Astrocyte (in vitro differentiated cells and primary cell): Measurements from ENCODE around the gene MYH10. TPM values are rescaled to one million over a fixed set of nuclear protein-coding genes. Genes with fewer than 3 reads are reported as not detected.

Experiments used
- DNase-seq: peaks from one replicate; pipeline ENCODE4 v3.0.0-alpha.2; 2010; ENCODE audit warnings: low read depth
- FAIRE-seq: peaks from 2 replicates; lab custom pipeline; 2011; peaks lifted over from hg19 to GRCh38; lab: Jason Lieb, UNC
- H2AFZ ChIP-seq: 2 replicates; pipeline ENCODE4 v1.6.0; 2012; ENCODE audit warnings: low read depth, low read length, inconsistent platforms
- H3K27ac ChIP-seq: 2 replicates; pipeline ENCODE4 v1.5.1; 2011; ENCODE audit warnings: low read depth, low read length, inconsistent platforms
- H3K27me3 ChIP-seq: 2 replicates; pipeline ENCODE4 v1.6.0; 2011; ENCODE audit warnings: low read length, inconsistent platforms; ENCODE audit not compliant: insufficient read depth
- H3K36me3 ChIP-seq: 2 replicates; pipeline ENCODE4 v1.5.1; 2011; ENCODE audit warnings: low read length, inconsistent platforms; ENCODE audit not compliant: insufficient read depth
- H3K4me1 ChIP-seq: 2 replicates; pipeline ENCODE4 v1.5.1; 2011; ENCODE audit warnings: low read length, inconsistent platforms; ENCODE audit not compliant: insufficient read depth
- H3K4me2 ChIP-seq: 2 replicates; pipeline ENCODE4 v1.6.0; 2012; ENCODE audit warnings: low read length, inconsistent platforms
- H3K4me3 ChIP-seq: 2 replicates; pipeline ENCODE4 v1.5.1; 2011; ENCODE audit warnings: low read depth, mild to moderate bottlenecking, low read length, inconsistent platforms; ENCODE audit not compliant: insufficient read depth
- H3K79me2 ChIP-seq: 2 replicates; pipeline ENCODE4 v1.6.0; 2012; ENCODE audit warnings: mild to moderate bottlenecking, low read length, inconsistent platforms; ENCODE audit not compliant: insufficient read depth
- H3K9ac ChIP-seq: 2 replicates; pipeline ENCODE4 v1.6.0; 2012; ENCODE audit warnings: mild to moderate bottlenecking, low read length, inconsistent platforms
- H3K9me3 ChIP-seq: 2 replicates; pipeline ENCODE4 v1.5.1; 2012; ENCODE audit warnings: low read depth, mild to moderate bottlenecking, low read length, inconsistent platforms; ENCODE audit not compliant: insufficient read depth
- H4K20me1 ChIP-seq: 2 replicates; pipeline ENCODE4 v1.6.0; 2012; ENCODE audit warnings: low read length, inconsistent platforms; ENCODE audit not compliant: insufficient read depth
- H3K27ac Mint-ChIP-seq: one replicate; pipeline ENCODE4 v1.8.0; 2021; ENCODE audit warnings: mild to moderate bottlenecking, mixed read lengths; ENCODE audit not compliant: unreplicated experiment
- H3K27me3 Mint-ChIP-seq: one replicate; pipeline ENCODE4 v1.8.0; 2021; ENCODE audit warnings: low read depth, mixed read lengths; ENCODE audit not compliant: unreplicated experiment
- H3K36me3 Mint-ChIP-seq: one replicate; pipeline ENCODE4 v1.8.0; 2021; ENCODE audit warnings: low read depth, mixed read lengths; ENCODE audit not compliant: unreplicated experiment
- H3K4me1 Mint-ChIP-seq: one replicate; pipeline ENCODE4 v1.8.0; 2021; ENCODE audit warnings: low read depth, mixed read lengths; ENCODE audit not compliant: unreplicated experiment
- H3K4me3 Mint-ChIP-seq: one replicate; pipeline ENCODE4 v1.8.0; 2021; ENCODE audit warnings: mild to moderate bottlenecking, moderate library complexity, mixed read lengths; ENCODE audit not compliant: unreplicated experiment
- H3K9me3 Mint-ChIP-seq: one replicate; pipeline ENCODE4 v1.8.0; 2021; ENCODE audit warnings: mild to moderate bottlenecking, mixed read lengths; ENCODE audit not compliant: unreplicated experiment
- EZH2 ChIP-seq: IDR thresholded peaks from 2 replicates; pipeline ENCODE4 v1.6.1; 2012; ENCODE audit warnings: mild to moderate bottlenecking, low read length, inconsistent platforms; ENCODE audit not compliant: insufficient read depth
- total RNA-seq: library from RNA; stranded (reverse); gene quantifications from 2 replicates; pipeline ENCODE4 v1.2.1, GENCODE V29; 2021
- TF ChIP-seq, protein P1 (sequence below): IDR thresholded peaks from 2 replicates; pipeline ENCODE4 v1.5.1; 2011; ENCODE audit warnings: low read depth, mild to moderate bottlenecking, inconsistent platforms, low read length, moderate library complexity; ENCODE audit not compliant: insufficient read depth

MYH10 gene
- total RNA-seq, 1 donor from 2014 or later, result 150 TPM

DNA sequence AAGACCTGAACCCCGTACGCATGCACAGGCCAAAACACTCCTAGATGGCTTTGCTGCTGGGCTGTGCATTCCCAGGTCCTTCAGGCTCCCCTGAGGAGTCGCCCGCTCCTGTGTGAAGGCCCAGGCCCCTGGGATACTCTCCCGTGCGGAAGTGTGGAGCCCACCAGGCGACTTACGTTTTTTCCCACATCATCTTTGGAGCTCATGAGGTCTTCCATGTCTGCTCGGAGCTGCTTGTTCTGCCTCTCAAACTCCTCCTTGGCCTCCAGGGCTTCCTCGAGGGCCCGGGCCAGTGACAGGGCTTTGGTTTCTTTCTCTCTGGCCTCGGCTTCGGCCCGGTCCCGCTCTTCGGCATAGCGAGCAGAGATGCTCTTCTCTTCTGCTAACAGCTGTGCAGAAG, 138.4 kb downstream of the MYH10 start:
- FAIRE-seq (no peak), DNase-seq (no peak)

DNA sequence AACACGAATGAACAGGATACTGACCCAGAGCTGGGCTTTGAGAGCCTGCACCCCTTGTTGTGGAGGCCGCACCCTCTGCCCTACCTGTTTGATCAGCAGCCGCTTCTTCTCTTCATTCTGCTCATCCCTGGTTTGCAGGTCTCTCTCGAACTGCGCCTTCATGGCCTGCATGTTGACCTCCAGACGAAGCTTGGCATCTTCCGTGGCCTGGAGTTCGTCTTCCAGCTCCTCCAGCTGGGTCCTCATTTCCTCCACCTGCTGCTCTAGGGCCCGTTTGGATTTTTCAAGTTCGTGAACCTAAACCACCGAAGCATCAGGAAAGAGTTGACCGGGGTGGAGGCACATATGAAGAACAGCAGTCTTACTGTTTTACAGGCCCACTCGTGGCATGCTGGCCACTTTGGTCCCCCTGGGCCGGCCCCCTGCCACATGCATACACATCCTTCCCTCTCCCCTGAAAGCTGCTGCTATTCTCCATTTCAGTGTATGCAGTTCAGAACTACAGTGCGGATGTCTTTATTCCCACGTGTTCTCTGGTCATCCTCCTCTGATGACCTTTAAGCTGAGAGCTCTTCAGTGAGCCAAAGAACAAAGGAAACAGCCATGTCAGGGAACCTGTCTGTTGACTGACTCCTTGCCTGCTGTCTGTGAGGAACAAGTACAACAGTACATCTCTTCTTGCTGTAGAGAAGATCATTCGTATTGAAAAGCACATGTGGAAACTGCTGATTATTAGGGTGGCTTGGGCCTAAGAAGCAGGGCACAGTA, 140.1 kb downstream of the MYH10 start:
- H3K27ac ChIP-seq, result no peak overlapping the region
- Mint-ChIP-seq H3K27me3 (no peaks in the 10 kb centered on the region), H3K27ac (peak overlapping the region; percentile 76), H3K4me3 (no peak overlapping the region), H3K4me1 (peaks cover 26% of the 10 kb centered on the region), H3K36me3 (peaks cover 44% of the 10 kb centered on the region), H3K9me3 (no peaks in the 10 kb centered on the region)
- DNase-seq, result no peak
- H3K9me3 ChIP-seq, result no peaks in the 10 kb centered on the region
- peaks cover 26% of the 10 kb centered on the region for H4K20me1 ChIP-seq
- FAIRE-seq, result no peak
- no peak overlapping the region for H2AFZ ChIP-seq
- no peaks in the 10 kb centered on the region for H3K79me2 ChIP-seq
- TF ChIP-seq, protein P1, sequence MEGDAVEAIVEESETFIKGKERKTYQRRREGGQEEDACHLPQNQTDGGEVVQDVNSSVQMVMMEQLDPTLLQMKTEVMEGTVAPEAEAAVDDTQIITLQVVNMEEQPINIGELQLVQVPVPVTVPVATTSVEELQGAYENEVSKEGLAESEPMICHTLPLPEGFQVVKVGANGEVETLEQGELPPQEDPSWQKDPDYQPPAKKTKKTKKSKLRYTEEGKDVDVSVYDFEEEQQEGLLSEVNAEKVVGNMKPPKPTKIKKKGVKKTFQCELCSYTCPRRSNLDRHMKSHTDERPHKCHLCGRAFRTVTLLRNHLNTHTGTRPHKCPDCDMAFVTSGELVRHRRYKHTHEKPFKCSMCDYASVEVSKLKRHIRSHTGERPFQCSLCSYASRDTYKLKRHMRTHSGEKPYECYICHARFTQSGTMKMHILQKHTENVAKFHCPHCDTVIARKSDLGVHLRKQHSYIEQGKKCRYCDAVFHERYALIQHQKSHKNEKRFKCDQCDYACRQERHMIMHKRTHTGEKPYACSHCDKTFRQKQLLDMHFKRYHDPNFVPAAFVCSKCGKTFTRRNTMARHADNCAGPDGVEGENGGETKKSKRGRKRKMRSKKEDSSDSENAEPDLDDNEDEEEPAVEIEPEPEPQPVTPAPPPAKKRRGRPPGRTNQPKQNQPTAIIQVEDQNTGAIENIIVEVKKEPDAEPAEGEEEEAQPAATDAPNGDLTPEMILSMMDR, result no peak
- no peak for TF ChIP-seq EZH2
- H3K36me3 ChIP-seq, result peaks cover 68% of the 10 kb centered on the region
- H3K4me1 ChIP-seq, result peaks cover 9% of the 10 kb centered on the region
- H3K4me3 ChIP-seq, result no peak overlapping the region
- no peaks in the 10 kb centered on the region for H3K27me3 ChIP-seq
- no peak overlapping the region for H3K9ac ChIP-seq
- H3K4me2 ChIP-seq, result no peak overlapping the region

More for the DNA sequence above, 138.4 kb downstream of the MYH10 start:
- no peak overlapping the region for H3K4me3 Mint-ChIP-seq
- no peaks in the 10 kb centered on the region for H3K9me3 ChIP-seq
- H3K36me3 ChIP-seq, result peaks cover 65% of the 10 kb centered on the region
- H3K27ac Mint-ChIP-seq, result no peak overlapping the region
- no peak overlapping the region for H3K4me3 ChIP-seq
- H3K27me3 Mint-ChIP-seq, result no peaks in the 10 kb centered on the region
- no peak overlapping the region for H3K9ac ChIP-seq
- TF ChIP-seq, protein P1, result no peak
- TF ChIP-seq EZH2, result no peak
- H3K27me3 ChIP-seq, result no peaks in the 10 kb centered on the region
- H3K4me1 Mint-ChIP-seq, result peaks cover 25% of the 10 kb centered on the region
- no peak overlapping the region for H3K4me2 ChIP-seq
- H3K4me1 ChIP-seq, result peaks cover 9% of the 10 kb centered on the region
- H3K27ac ChIP-seq, result no peak overlapping the region
- H3K79me2 ChIP-seq, result no peaks in the 10 kb centered on the region
- H4K20me1 ChIP-seq, result peaks cover 20% of the 10 kb centered on the region
- no peaks in the 10 kb centered on the region for H3K9me3 Mint-ChIP-seq
- H2AFZ ChIP-seq, result no peak overlapping the region
- H3K36me3 Mint-ChIP-seq, result peaks cover 33% of the 10 kb centered on the region

DNA sequence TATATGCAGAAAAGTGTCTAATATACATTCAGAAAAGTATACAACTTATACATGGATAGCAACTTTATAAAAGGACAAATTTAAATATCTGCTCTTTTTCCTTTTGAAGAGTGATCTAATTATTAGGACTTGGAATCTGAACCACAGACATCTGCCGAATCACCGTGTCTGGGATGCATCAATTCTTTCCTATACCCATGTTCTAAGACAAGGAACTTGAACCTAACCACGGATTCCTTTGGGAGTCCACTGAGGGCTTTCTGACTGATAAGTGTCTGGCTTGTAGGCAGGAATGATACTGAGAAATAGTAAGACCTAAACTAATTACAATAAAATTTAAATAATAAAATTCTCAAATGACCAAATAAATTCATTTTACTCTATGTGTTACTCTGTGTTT, 140.7 kb downstream of the MYH10 start:
- Histone ChIP-seq H3K79me2 (no peaks in the 10 kb centered on the region), H3K4me2 (no peak overlapping the region), H3K27me3 (no peaks in the 10 kb centered on the region), H2AFZ (no peak overlapping the region), H3K9ac (no peak overlapping the region), H3K27ac (no peak overlapping the region), H3K9me3 (no peaks in the 10 kb centered on the region), H3K36me3 (peaks cover 67% of the 10 kb centered on the region), H3K4me3 (no peak overlapping the region), H4K20me1 (peaks cover 27% of the 10 kb centered on the region), H3K4me1 (peaks cover 9% of the 10 kb centered on the region)
- Mint-ChIP-seq H3K4me1 (peaks cover 26% of the 10 kb centered on the region), H3K4me3 (no peak overlapping the region), H3K9me3 (peaks cover 2% of the 10 kb centered on the region), H3K36me3 (peaks cover 47% of the 10 kb centered on the region), H3K27me3 (no peaks in the 10 kb centered on the region), H3K27ac (peak overlapping the region; percentile 76)
- FAIRE-seq (no peak), DNase-seq (peak; percentile 42)
- no peak for TF ChIP-seq EZH2
- TF ChIP-seq, protein P1, result no peak
